Spinal cord (tissue), 10 donors: Measurements from ENCODE around the gene SH3RF3. TPM values are rescaled to one million over a fixed set of nuclear protein-coding genes. Genes with fewer than 3 reads are reported as not detected.
A peak's percentile ranks its signal among the peaks of the same experiment; 100 is the strongest.

Experiments
- DNase-seq, 6 donors: peaks; one replicate each; pipeline versions ENCODE4 v3.0.0 to v3.0.0-alpha.2; 2013 to 2015; ENCODE audit warnings: low spot score in 6 of 6, low read depth in 4 of 6
- H3K27ac ChIP-seq: one replicate; pipeline ENCODE4 v1.5.1; 2013; ENCODE audit warnings: low read depth, low read length, control low read depth
- H3K27me3 ChIP-seq: one replicate; pipeline ENCODE4 v1.6.1; 2013; ENCODE audit warnings: low read length; ENCODE audit not compliant: control insufficient read depth, insufficient read depth
- H3K36me3 ChIP-seq: one replicate; pipeline ENCODE4 v1.6.1; 2013; ENCODE audit warnings: low read length; ENCODE audit not compliant: control insufficient read depth, insufficient read depth
- H3K4me1 ChIP-seq: one replicate; pipeline ENCODE4 v1.6.1; 2013; ENCODE audit warnings: low read length; ENCODE audit not compliant: control insufficient read depth, insufficient read depth
- H3K4me3 ChIP-seq: one replicate; pipeline ENCODE4 v1.5.1; 2013; ENCODE audit warnings: low read depth, low read length, control low read depth
- H3K9me3 ChIP-seq: one replicate; pipeline ENCODE4 v1.6.1; 2013; ENCODE audit warnings: low read length; ENCODE audit not compliant: control insufficient read depth, insufficient read depth
- WGBS: methylation state at CpG from one replicate; pipeline ENCODE4 v1.1.5; 2013; ENCODE audit warnings: missing lambda C conversion rate; ENCODE audit not compliant: insufficient coverage; 5-methylcytosine and 5-hydroxymethylcytosine counted together
- polyA plus RNA-seq, 2 donors: library from polyadenylated mRNA; unstranded; fragments of 120-200 nt; gene quantifications; one replicate each; pipeline ENCODE4 v1.2.1, GENCODE V29; 2013; ENCODE audit not compliant: insufficient read length in 2 of 2
- total RNA-seq, 2 donors: library from RNA; depleted of rRNA in 1 of 2; stranded (reverse); fragments of 120-200 nt in 1 of 2; fragments of >200 nt in 1 of 2; gene quantifications; one replicate each; pipeline versions ENCODE4 v1.2.3 to v1.2.4, GENCODE V29; 2013 to 2014
- donor health status: healthy.

SH3RF3 gene
- total and polyA plus RNA-seq, 4 donors, result 4.8 to 11.8 (median 7.8) TPM

DNA sequence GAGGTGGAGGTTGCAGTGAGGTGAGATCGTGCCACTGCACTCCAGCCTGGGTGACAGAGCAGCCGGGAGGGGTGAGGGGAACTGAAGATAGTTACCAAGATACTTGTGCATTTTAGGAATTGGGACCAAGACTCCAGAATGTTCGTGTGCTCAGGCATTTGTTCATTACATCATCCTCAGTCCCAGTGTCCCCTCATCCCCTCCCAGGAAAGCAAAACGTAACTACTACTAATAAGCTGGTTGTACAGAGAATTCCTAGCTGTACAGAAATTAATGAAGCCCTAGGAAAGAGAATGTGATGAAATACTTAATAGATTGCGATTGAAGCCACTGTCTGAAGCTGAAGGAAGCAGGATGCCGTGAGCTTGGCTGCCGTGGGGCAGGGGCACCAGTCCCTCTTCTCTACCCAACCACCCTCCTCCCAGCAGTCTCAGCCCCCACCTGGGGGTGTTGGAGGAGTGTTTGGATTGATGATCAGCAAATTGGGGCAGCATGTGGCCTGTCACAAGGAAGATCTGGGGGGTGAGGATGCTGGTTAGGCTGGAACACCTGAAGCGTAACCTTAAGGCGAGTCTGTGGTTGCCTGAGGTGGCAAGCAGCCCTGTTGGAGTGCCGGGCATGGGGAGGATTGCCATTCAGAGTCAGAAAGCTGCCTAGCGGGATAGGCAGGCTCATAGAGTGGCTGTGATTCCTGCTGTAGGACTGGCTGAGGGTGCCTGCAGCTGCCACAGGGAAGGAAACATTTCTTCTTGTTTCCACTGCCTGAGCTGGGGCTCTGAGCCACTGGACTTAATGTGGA is 140.9 kb downstream of the SH3RF3 start:
- WGBS, result 93% methylated on average over 4 of the region's 11 CpGs
- DNase-seq, result no peak
- H3K4me3 ChIP-seq, result no peak overlapping the region
- H3K27ac ChIP-seq, result no peak overlapping the region
- no peaks in the 10 kb centered on the region for H3K9me3 ChIP-seq
- H3K4me1 ChIP-seq, result peaks cover 64% of the 10 kb centered on the region
- no peaks in the 10 kb centered on the region for H3K36me3 ChIP-seq
- H3K27me3 ChIP-seq, result peaks cover 4% of the 10 kb centered on the region

GRCh38 chr2:109270505-109271312 is 141.7 kb downstream of the SH3RF3 start:
- Histone ChIP-seq H3K4me1 (peaks cover 63% of the 10 kb centered on the region), H3K27ac (no peak overlapping the region)
- WGBS, result 78% methylated on average over 10 of the region's 16 CpGs

GRCh38 chr2:109271920-109272319 is 142.9 kb downstream of the SH3RF3 start:
- H3K4me1 ChIP-seq, result peaks cover 56% of the 10 kb centered on the region
- no peak overlapping the region for H3K4me3 ChIP-seq
- peaks cover 4% of the 10 kb centered on the region for H3K27me3 ChIP-seq
- H3K36me3 ChIP-seq, result no peaks in the 10 kb centered on the region
- DNase-seq, result no peak
- H3K27ac ChIP-seq, result no peak overlapping the region
- WGBS, result 96% methylated on average over 3 of the region's 3 CpGs
- no peaks in the 10 kb centered on the region for H3K9me3 ChIP-seq

More at GRCh38 chr2:109270505-109271312, 141.7 kb downstream of the SH3RF3 start:
- H3K9me3 ChIP-seq, result no peaks in the 10 kb centered on the region
- no peak overlapping the region for H3K4me3 ChIP-seq
- DNase-seq, result peak in 2 of 6 donors; percentile 55 to 74
- H3K36me3 ChIP-seq, result no peaks in the 10 kb centered on the region
- peaks cover 4% of the 10 kb centered on the region for H3K27me3 ChIP-seq

DNA sequence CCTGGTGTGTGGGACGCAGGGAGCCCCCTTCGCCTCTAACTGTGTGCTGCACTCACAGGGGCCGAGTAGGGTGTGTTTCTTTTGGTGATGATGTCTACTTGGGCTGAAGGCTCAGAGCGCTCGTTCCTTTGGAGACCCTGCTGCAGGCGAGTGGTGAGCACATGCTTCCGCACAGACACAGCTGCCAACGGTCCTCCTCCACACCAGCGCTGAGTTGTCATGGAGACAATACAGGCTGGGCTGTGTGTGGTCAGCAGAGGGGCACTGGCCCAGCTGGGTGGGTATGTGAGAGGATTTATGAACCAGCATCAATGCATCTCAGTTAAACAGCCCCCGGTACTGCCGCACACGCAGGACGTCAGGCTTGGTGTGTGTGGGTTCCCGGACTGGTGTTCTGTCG is 143.5 kb downstream of the SH3RF3 start:
- H3K36me3 ChIP-seq, result no peaks in the 10 kb centered on the region

DNA sequence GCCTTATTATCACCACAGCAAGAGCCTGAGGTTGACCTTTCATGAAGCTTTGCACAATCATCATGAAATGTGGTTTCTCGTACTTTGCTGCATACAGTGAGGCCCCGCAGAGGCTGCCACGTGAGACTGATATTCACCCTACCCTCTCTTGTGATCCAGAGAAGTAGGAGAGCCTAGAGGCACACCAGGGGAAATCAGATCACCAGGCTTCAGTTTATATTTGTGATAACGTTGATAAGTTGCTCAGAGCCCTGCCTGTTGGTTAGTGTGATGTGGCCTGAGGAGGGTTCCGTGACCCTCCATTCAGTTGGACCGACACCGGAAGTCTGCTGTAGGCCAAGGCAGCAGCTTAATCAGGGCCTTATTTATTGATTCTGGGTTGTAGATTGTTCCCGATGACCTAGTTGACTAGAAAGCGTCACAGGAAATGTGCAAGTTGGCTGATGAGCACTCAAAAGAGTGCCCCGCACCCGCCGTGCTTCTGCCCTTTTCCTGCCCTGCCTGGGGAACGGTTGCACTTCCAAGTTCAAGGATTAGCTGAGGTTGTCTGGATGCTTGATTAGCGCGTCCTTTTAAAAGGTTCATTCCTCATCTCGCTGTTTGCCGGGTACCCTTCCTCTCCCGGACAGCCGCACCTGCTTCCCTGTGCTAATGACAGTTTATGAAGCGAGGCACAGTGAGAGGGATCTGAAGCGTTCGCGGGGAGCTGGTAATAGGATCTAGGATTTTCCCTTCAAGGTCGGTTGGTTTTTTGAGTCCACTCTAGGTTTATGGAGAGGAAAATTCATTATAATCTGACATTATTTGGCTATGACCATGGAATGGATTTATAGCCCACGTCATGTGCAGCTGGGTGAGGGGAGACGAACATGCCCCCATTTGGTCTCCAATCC is 146.4 kb downstream of the SH3RF3 start:
- no peak overlapping the region for H3K4me3 ChIP-seq
- WGBS, result 86% methylated on average over 14 of the region's 26 CpGs
- H3K4me1 ChIP-seq, result peaks cover 44% of the 10 kb centered on the region
- DNase-seq, result peak in 1 of 6 donors; percentile 47
- H3K9me3 ChIP-seq, result no peaks in the 10 kb centered on the region
- no peaks in the 10 kb centered on the region for H3K36me3 ChIP-seq
- H3K27me3 ChIP-seq, result peaks cover 4% of the 10 kb centered on the region
- no peak overlapping the region for H3K27ac ChIP-seq

More for the DNA sequence above, 143.5 kb downstream of the SH3RF3 start:
- Histone ChIP-seq H3K27me3 (peaks cover 4% of the 10 kb centered on the region), H3K4me3 (no peak overlapping the region), H3K27ac (no peak overlapping the region), H3K9me3 (no peaks in the 10 kb centered on the region), H3K4me1 (peaks cover 53% of the 10 kb centered on the region)
- 30% methylated on average over 12 of the region's 15 CpGs for WGBS
- peak in 4 of 6 donors; percentile 45 to 88 (median 67) for DNase-seq

DNA sequence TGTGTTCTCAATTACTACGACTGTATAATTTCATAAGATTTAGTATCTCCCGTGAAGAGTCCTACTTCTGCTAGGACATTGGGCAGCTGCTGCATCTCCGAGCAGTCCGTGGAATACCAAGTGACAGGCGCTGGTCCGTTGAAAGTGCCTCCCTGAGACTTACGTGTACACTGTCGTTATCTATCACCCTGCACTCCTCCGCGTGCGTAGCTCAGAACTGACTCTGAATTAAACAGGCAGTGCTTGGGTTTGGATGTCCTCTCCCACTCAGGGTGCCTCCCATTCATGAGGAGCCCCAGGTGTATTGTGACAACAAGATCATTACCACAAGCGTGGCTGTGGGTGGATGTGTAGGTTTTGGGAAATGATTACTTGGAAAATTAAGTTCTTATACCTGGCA is 148.4 kb downstream of the SH3RF3 start:
- Histone ChIP-seq H3K4me3 (no peak overlapping the region), H3K27me3 (peaks cover 2% of the 10 kb centered on the region), H3K9me3 (no peaks in the 10 kb centered on the region), H3K36me3 (no peaks in the 10 kb centered on the region), H3K4me1 (peaks cover 41% of the 10 kb centered on the region), H3K27ac (no peak overlapping the region)
- peak in 1 of 6 donors; percentile 64 for DNase-seq
- 82% methylated on average over 6 of the region's 12 CpGs for WGBS

DNA sequence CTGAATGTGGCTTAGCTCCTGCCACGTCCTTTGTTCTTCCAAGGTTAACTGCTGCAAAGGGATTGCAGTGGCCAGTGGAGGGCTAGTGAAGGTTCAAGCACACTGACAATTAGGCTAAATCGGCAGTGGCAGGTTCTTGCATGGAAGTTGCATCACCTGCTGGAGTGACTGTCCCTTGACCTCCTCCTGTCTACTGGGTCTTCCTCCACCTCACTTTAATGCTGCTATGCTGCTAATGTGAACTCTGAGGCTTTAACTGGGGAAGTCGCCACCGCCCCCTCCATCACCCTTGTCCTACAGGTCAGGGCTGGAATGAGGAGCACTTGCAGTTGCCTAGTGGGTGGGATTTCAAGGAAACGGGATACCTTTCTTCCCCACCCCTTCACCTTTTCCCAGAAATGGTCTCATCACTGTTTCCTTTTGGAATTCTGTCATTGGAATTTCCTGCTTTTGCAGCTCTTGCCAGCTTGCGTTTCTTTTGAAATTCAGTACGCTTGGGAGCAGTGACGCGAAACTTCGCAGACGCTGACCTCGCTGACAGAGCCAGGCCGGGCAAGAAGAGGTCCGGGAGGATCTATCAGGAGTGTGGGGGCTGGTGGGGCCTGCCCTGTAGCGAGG is 150.3 kb downstream of the SH3RF3 start:
- no peaks in the 10 kb centered on the region for H3K9me3 ChIP-seq
- no peak overlapping the region for H3K4me3 ChIP-seq
- peaks cover 45% of the 10 kb centered on the region for H3K4me1 ChIP-seq
- DNase-seq, result no peak
- H3K27ac ChIP-seq, result no peak overlapping the region
- WGBS, result 60% methylated on average over 12 of the region's 15 CpGs
- peaks cover 5% of the 10 kb centered on the region for H3K27me3 ChIP-seq
- H3K36me3 ChIP-seq, result no peaks in the 10 kb centered on the region

DNA sequence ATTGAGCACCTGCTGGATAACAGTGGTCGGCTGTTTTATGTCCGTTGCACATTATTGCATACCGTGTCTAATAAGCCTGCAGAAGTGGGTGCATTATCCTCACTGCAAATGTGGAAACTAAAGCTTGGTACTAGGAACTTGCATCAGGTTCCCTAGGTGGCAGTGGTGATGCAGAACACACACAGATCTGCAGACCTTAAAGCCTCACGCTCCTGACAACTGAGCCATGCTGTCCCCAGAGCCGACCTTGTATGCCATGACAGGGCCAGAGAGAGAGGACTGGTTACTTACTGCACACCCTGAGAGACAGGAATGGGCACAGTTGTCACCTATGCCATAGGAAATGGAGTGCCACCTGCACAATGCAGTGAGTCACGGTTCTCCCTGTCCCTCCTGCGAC is 151.8 kb downstream of the SH3RF3 start:
- Histone ChIP-seq H3K9me3 (no peaks in the 10 kb centered on the region), H3K4me1 (peaks cover 53% of the 10 kb centered on the region), H3K27me3 (peaks cover 5% of the 10 kb centered on the region), H3K27ac (no peak overlapping the region), H3K36me3 (no peaks in the 10 kb centered on the region), H3K4me3 (no peak overlapping the region)
- peak in 2 of 6 donors; percentile 46 to 82 for DNase-seq
- WGBS, result 68% methylated on average over 5 of the region's 7 CpGs

GRCh38 chr2:109282360-109282759 is 153.4 kb downstream of the SH3RF3 start:
- H3K36me3 ChIP-seq, result no peaks in the 10 kb centered on the region
- H3K4me3 ChIP-seq, result no peak overlapping the region
- no peaks in the 10 kb centered on the region for H3K9me3 ChIP-seq
- DNase-seq, result no peak
- no peak overlapping the region for H3K27ac ChIP-seq
- peaks cover 55% of the 10 kb centered on the region for H3K4me1 ChIP-seq
- 98% methylated on average over 12 of the region's 12 CpGs for WGBS
- H3K27me3 ChIP-seq, result peaks cover 7% of the 10 kb centered on the region
